Measurements from ENCODE around the gene HARS2.
A peak's percentile ranks its signal among the peaks of the same experiment; 100 is the strongest.
"Not testable (repeated sequence)": the region's sequence is repeated elsewhere in the genome, so short reads cannot be mapped to it uniquely, and the experiment has no call there.

HARS2 gene

GRCh38 chr5:140716238-140716637 lies 25.0 kb downstream of the HARS2 start:
- DNase-seq (ENCODE audit: low spot score in 2 of 2); H3K4me3 ChIP-seq; in situ Hi-C loops (cut with MboI; ENCODE audit: low sequenced_read_pairs); H3K36me3 ChIP-seq (replicated peaks); H3K27me3 ChIP-seq (ENCODE audit: low read depth); H3K9me3 ChIP-seq; H3K4me1 ChIP-seq: not testable (repeated sequence)

GRCh38 chr5:140718266-140718592 lies 27.0 kb downstream of the HARS2 start:
- no peak for DNase-seq (ENCODE audit: low spot score in 2 of 2)
- in situ Hi-C loops (cut with MboI; ENCODE audit: low sequenced_read_pairs), result no loop called here
- Histone ChIP-seq H3K4me3 (peak overlapping the region; percentile 2; the same call in 1 of the 2 replicates), H3K36me3 (replicated peaks) (no peaks in the 10 kb centered on the region), H3K4me1 (no peaks in the 10 kb centered on the region), H3K9me3 (no peaks in the 10 kb centered on the region), H3K27me3 (ENCODE audit: low read depth) (no peaks in the 10 kb centered on the region)

- not testable (repeated sequence) for H3K4me1 ChIP-seq; DNase-seq (ENCODE audit: low spot score in 2 of 2)
- in situ Hi-C loops (cut with MboI; ENCODE audit: low sequenced_read_pairs), result loop anchor here (10.0 kb wide), 1 partner anchor 476 kb away; no protein-coding TSS in a partner anchor
These were observed 29.5 kb downstream of the HARS2 start for GRCh38 chr5:140720738-140721137.

GRCh38 chr5:140721395-140721794 lies 30.1 kb downstream of the HARS2 start:
- not testable (repeated sequence) for H3K4me1 ChIP-seq; DNase-seq (ENCODE audit: low spot score in 2 of 2); H3K27me3 ChIP-seq (ENCODE audit: low read depth); H3K36me3 ChIP-seq (replicated peaks); H3K9me3 ChIP-seq; H3K4me3 ChIP-seq
- in situ Hi-C loops (cut with MboI; ENCODE audit: low sequenced_read_pairs), result loop anchor here (10.0 kb wide), 1 partner anchor 477 kb away; no protein-coding TSS in a partner anchor

More at GRCh38 chr5:140720738-140721137, 29.5 kb downstream of the HARS2 start:
- H3K9me3 ChIP-seq; H3K36me3 ChIP-seq (replicated peaks); H3K27me3 ChIP-seq (ENCODE audit: low read depth); H3K4me3 ChIP-seq: not testable (repeated sequence)

- Histone ChIP-seq H3K36me3 (replicated peaks) (no peaks in the 10 kb centered on the region), H3K27me3 (ENCODE audit: low read depth) (no peaks in the 10 kb centered on the region), H3K4me3 (no peak overlapping the region), H3K4me1 (no peaks in the 10 kb centered on the region), H3K9me3 (no peaks in the 10 kb centered on the region)
- in situ Hi-C loops (cut with MboI; ENCODE audit: low sequenced_read_pairs), result loop anchor here (10.0 kb wide), 1 partner anchor 481 kb away; no protein-coding TSS in a partner anchor
- DNase-seq (ENCODE audit: low spot score in 2 of 2), result peak in 1 of 2 experiments; percentile 68
These were observed 34.7 kb downstream of the HARS2 start for GRCh38 chr5:140725799-140726471.

- in situ Hi-C loops (cut with MboI; ENCODE audit: low sequenced_read_pairs), result no loop called here
These were observed 41.8 kb downstream of the HARS2 start for GRCh38 chr5:140733098-140733497.

GRCh38 chr5:140734354-140734753 lies 43.1 kb downstream of the HARS2 start:
- Histone ChIP-seq H3K4me1 (no peaks in the 10 kb centered on the region), H3K4me3 (no peak overlapping the region), H3K9me3 (no peaks in the 10 kb centered on the region), H3K36me3 (replicated peaks) (no peaks in the 10 kb centered on the region), H3K27me3 (ENCODE audit: low read depth) (peaks cover 6% of the 10 kb centered on the region; the same call in 1 of the 2 replicates)
- in situ Hi-C loops (cut with MboI; ENCODE audit: low sequenced_read_pairs), result no loop called here
- DNase-seq (ENCODE audit: low spot score in 2 of 2), result no peak

More at GRCh38 chr5:140733098-140733497, 41.8 kb downstream of the HARS2 start:
- no peak overlapping the region for H3K4me3 ChIP-seq
- peaks cover 6% of the 10 kb centered on the region; the same call in 1 of the 2 replicates for H3K27me3 ChIP-seq (ENCODE audit: low read depth)
- H3K36me3 ChIP-seq (replicated peaks), result no peaks in the 10 kb centered on the region
- H3K4me1 ChIP-seq, result no peaks in the 10 kb centered on the region
- no peak for DNase-seq (ENCODE audit: low spot score in 2 of 2)
- no peaks in the 10 kb centered on the region for H3K9me3 ChIP-seq

GRCh38 chr5:140737486-140737885 lies 46.2 kb downstream of the HARS2 start:
- H3K36me3 ChIP-seq (replicated peaks), result no peaks in the 10 kb centered on the region
- in situ Hi-C loops (cut with MboI; ENCODE audit: low sequenced_read_pairs), result no loop called here
- DNase-seq (ENCODE audit: low spot score in 2 of 2), result no peak
- no peaks in the 10 kb centered on the region for H3K9me3 ChIP-seq
- H3K27me3 ChIP-seq (ENCODE audit: low read depth), result peaks cover 6% of the 10 kb centered on the region; the same call in 1 of the 2 replicates
- no peaks in the 10 kb centered on the region for H3K4me1 ChIP-seq
- no peak overlapping the region for H3K4me3 ChIP-seq

- peaks cover 2% of the 10 kb centered on the region; the same call in 1 of the 2 replicates for H3K27me3 ChIP-seq (ENCODE audit: low read depth)
- in situ Hi-C loops (cut with MboI; ENCODE audit: low sequenced_read_pairs), result no loop called here
- H3K36me3 ChIP-seq (replicated peaks), result no peaks in the 10 kb centered on the region
- H3K9me3 ChIP-seq, result no peaks in the 10 kb centered on the region
- H3K4me1 ChIP-seq, result no peaks in the 10 kb centered on the region
- DNase-seq (ENCODE audit: low spot score in 2 of 2), result no peak
- no peak overlapping the region for H3K4me3 ChIP-seq
These were observed 50.7 kb downstream of the HARS2 start for GRCh38 chr5:140741967-140742366.
